Astrocyte of the cerebellum (primary cell): ENCODE data around the gene SYNGAP1.

Experiments
- DNase-seq: peaks from one replicate; pipeline ENCODE4 v3.0.0-alpha.2; 2011; ENCODE audit warnings: low read depth
- H3K4me3 ChIP-seq: 2 replicates; pipeline ENCODE4 v1.5.1; 2011; ENCODE audit warnings: mild to moderate bottlenecking, low read depth, low read length, moderate library complexity
- CTCF ChIP-seq: IDR thresholded peaks from 2 replicates; pipeline ENCODE4 v1.5.1; 2012; ENCODE audit warnings: low read length, low read depth, moderate library complexity, mild to moderate bottlenecking; ENCODE audit errors: missing control alignments
- in situ Hi-C: cut with HindIII; loops from 2 replicates; pipeline ENCODE4 v1.10.0; 2017; ENCODE audit warnings: low sequenced_read_pairs

Gene SYNGAP1

GRCh38 chr6:33455051-33455450 lies 35.2 kb downstream of the SYNGAP1 start:
- no peak for TF ChIP-seq CTCF
- no peak for DNase-seq
- peak overlapping the region; percentile 96 for H3K4me3 ChIP-seq
- in situ Hi-C loops, result no loop called here

- no peak for DNase-seq
- H3K4me3 ChIP-seq, result no peak overlapping the region
- no peak for TF ChIP-seq CTCF
- in situ Hi-C loops, result no loop called here
These were observed 36.3 kb downstream of the SYNGAP1 start for GRCh38 chr6:33456156-33456555.

DNA sequence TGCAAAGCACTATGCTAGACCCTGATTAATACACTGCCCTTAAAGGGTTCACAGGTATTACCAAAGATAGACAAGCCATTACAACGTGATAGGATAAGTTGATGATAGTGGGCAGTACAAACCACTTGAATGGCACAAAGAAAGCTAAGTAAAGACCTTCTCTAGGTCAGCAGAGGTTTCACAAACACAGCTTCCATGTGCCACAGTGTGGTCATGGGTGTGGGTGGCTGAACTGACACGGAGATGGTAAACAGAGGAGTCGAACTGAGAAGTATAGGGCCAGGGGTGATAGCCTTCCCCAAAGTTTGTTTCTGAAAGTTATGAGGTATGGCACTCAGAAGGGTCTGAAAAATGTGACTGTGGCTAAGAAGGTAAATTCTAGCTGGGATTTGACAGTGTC lies 38.8 kb downstream of the SYNGAP1 start:
- TF ChIP-seq CTCF, result no peak
- in situ Hi-C loops, result no loop called here
- DNase-seq, result no peak
- no peak overlapping the region for H3K4me3 ChIP-seq

DNA sequence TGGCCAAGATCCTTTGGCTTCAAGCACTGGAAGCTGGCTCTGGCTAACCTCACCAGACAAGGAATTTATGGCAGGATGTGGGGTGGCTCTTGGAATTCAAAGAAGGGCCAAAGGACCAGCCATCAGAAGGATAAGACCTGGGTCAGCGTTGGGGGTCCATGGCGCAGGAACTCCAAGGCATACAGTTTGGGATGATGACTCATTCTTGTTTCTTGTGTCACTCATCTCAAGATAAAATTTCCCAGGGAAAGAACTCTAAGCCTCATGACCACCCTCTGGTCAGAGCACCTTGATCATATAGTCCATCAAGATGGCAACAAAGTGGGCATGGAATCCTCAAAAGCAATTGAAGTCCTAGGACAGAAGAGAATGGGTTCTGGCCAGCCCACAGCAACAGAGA lies 39.4 kb downstream of the SYNGAP1 start:
- TF ChIP-seq CTCF, result no peak
- H3K4me3 ChIP-seq, result no peak overlapping the region
- in situ Hi-C loops, result no loop called here

GRCh38 chr6:33466075-33466735 lies 46.3 kb downstream of the SYNGAP1 start:
- no peak overlapping the region for H3K4me3 ChIP-seq
- in situ Hi-C loops, result no loop called here
- TF ChIP-seq CTCF, result no peak
- DNase-seq, result no peak

More for the DNA sequence above, 39.4 kb downstream of the SYNGAP1 start:
- DNase-seq, result no peak

DNA sequence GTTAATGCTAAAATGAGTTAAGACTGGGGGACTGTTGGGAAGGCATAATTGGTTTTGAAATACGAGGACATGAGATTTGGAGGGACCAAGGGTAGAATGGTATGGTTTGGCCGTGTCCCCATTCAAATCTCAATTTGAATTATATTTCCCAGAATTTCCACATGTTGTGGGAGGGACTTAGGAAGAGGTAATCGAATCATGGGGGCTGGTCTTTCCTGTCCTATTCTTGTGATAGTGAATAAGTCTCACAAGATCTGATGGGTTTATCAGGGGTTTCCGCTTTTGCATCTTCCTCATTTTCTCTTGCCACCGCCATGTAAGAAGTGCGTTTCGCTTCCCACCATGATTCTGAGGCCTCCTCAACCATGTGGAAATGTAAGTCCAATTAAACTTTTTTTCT lies 47.2 kb downstream of the SYNGAP1 start:
- no peak for TF ChIP-seq CTCF
- in situ Hi-C loops, result no loop called here
- no peak for DNase-seq
- no peak overlapping the region for H3K4me3 ChIP-seq

GRCh38 chr6:33469661-33470060 lies 49.8 kb downstream of the SYNGAP1 start:
- no peak overlapping the region for H3K4me3 ChIP-seq

More at GRCh38 chr6:33469661-33470060, 49.8 kb downstream of the SYNGAP1 start:
- no peak for TF ChIP-seq CTCF
- DNase-seq, result no peak
- in situ Hi-C loops, result no loop called here
